ENCODE measurements around the gene TBKBP1. TPM values are rescaled to one million over a fixed set of nuclear protein-coding genes. Genes with fewer than 3 reads are reported as not detected.
A peak's percentile ranks its signal among the peaks of the same experiment; 100 is the strongest.

The TBKBP1 gene
- total RNA-seq, 1 donor from 2014 or later, result 18.3 TPM

DNA sequence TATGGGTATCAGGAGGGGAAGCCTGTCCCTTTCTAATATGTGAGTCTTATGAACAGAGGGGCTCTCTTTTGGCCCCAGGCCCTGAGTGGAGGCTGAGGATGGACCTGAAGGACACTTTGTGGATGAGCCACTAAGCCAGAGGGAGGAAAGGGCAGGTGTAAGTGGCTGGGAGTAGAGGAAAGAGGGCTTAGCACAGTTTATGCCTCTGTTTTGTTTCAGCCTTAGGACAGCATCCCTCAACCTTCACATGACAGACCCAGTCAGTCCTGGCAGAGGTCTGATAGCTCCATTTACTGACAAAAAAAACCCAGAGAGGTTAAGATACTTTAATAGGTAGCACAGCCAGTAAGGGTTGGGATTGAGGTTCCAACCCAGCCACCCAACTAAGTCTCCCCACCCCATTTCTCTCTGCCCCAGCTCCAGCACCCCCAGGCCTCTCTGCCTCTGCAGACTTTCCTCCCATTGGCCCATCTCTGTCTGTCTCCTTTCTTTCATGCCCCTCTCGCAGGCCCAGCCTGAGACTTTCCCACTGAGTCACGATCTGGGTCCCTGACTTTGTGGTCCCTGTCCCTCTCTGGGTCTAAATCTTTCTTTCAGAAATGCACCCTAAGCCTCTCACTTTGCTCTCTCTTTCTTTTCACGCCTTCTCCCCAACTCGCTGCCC, 34.4 kb downstream of the TBKBP1 start:
- intact Hi-C loops (cut with DNase I), result no loop called here
- TF ChIP-seq, protein P1, sequence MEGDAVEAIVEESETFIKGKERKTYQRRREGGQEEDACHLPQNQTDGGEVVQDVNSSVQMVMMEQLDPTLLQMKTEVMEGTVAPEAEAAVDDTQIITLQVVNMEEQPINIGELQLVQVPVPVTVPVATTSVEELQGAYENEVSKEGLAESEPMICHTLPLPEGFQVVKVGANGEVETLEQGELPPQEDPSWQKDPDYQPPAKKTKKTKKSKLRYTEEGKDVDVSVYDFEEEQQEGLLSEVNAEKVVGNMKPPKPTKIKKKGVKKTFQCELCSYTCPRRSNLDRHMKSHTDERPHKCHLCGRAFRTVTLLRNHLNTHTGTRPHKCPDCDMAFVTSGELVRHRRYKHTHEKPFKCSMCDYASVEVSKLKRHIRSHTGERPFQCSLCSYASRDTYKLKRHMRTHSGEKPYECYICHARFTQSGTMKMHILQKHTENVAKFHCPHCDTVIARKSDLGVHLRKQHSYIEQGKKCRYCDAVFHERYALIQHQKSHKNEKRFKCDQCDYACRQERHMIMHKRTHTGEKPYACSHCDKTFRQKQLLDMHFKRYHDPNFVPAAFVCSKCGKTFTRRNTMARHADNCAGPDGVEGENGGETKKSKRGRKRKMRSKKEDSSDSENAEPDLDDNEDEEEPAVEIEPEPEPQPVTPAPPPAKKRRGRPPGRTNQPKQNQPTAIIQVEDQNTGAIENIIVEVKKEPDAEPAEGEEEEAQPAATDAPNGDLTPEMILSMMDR (IDR thresholded peaks at IDR 0.05), result no peak
- H3K27ac ChIP-seq, result no peak overlapping the region
- H3K4me3 ChIP-seq, result no peak overlapping the region
- H3K9me3 ChIP-seq, result no peaks in the 10 kb centered on the region
- no peaks in the 10 kb centered on the region for H3K36me3 ChIP-seq
- no peak for DNase-seq (ENCODE audit: low spot score in 2 of 2)
- peaks cover 14% of the 10 kb centered on the region for H3K27me3 ChIP-seq
- H3K4me1 ChIP-seq, result no peaks in the 10 kb centered on the region

DNA sequence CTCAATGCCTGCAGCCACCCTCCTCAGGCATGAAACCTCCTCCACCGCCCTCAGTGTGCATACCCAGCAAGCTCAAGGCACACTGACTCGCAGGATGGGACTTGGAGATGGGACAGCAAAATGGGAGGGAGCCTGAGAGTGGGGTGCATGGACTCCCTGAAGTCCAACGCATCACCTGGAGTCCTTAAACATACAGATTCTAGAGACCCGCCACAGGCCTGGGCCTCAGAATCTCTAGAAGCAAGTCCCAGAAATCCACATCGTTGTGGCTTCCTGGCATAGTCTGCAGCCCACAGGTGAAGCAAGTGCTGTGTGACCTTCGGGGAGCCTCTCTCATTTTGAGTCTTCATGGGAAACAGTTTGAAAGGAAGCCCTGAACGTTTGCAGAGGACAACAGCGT, 35.5 kb downstream of the TBKBP1 start:
- H3K4me1 ChIP-seq, result no peaks in the 10 kb centered on the region
- intact Hi-C loops (cut with DNase I), result no loop called here
- H3K27me3 ChIP-seq, result peaks cover 21% of the 10 kb centered on the region
- no peak overlapping the region for H3K4me3 ChIP-seq
- no peaks in the 10 kb centered on the region for H3K36me3 ChIP-seq
- DNase-seq (ENCODE audit: low spot score in 2 of 2), result no peak
- H3K9me3 ChIP-seq, result no peaks in the 10 kb centered on the region
- H3K27ac ChIP-seq, result no peak overlapping the region
- TF ChIP-seq, protein P1 (IDR thresholded peaks at IDR 0.05), result no peak

DNA sequence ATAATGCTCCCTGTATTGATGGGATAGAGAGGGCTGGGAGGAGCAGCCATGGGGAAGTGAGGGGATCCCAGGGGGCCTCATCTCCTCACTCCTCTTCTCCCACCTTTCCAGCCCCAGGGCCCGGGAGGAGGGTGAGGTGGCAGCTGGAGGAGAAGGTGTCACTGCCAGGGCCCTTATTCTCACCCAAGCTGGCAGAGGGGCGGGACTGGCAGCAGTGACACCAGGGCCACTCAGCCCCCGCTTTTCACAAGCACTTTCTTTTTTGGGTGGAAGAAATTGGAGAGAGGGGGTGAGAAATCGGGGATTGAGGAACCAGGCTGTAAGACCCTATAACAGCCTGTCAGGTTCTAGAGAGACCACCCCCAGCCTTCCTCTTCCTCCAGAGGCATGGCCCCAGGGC, 36.7 kb downstream of the TBKBP1 start:
- Histone ChIP-seq H3K9me3 (no peaks in the 10 kb centered on the region), H3K4me1 (no peaks in the 10 kb centered on the region), H3K36me3 (no peaks in the 10 kb centered on the region), H3K27me3 (peaks cover 20% of the 10 kb centered on the region), H3K4me3 (no peak overlapping the region), H3K27ac (no peak overlapping the region)
- TF ChIP-seq, protein P1 (IDR thresholded peaks at IDR 0.05), result no peak
- no peak for DNase-seq (ENCODE audit: low spot score in 2 of 2)
- intact Hi-C loops (cut with DNase I), result no loop called here

DNA sequence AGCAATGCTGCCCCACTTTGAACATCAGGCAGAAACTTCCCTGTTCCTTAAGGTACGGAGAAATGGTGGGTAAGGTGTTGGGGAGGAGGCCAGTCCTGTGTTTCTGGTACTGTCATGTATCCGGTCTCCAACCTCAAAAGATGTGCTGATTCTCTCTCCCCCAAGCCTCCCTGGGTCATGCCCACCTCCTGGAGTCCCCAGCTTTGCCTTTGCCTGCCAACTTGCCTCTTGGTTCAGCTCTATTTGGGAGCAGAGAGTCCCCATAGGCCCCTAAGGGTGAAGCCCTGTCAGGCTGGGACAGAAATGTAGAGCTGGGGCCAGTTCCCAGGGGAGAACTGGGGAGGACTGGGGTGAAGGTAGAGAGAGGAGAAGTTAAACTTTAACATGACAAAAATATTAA, 37.4 kb downstream of the TBKBP1 start:
- intact Hi-C loops (cut with DNase I), result no loop called here
- Histone ChIP-seq H3K4me3 (no peak overlapping the region), H3K9me3 (no peaks in the 10 kb centered on the region), H3K27me3 (peaks cover 18% of the 10 kb centered on the region), H3K4me1 (no peaks in the 10 kb centered on the region), H3K27ac (no peak overlapping the region), H3K36me3 (no peaks in the 10 kb centered on the region)
- TF ChIP-seq, protein P1 (IDR thresholded peaks at IDR 0.05), result no peak
- DNase-seq (ENCODE audit: low spot score in 2 of 2), result no peak

DNA sequence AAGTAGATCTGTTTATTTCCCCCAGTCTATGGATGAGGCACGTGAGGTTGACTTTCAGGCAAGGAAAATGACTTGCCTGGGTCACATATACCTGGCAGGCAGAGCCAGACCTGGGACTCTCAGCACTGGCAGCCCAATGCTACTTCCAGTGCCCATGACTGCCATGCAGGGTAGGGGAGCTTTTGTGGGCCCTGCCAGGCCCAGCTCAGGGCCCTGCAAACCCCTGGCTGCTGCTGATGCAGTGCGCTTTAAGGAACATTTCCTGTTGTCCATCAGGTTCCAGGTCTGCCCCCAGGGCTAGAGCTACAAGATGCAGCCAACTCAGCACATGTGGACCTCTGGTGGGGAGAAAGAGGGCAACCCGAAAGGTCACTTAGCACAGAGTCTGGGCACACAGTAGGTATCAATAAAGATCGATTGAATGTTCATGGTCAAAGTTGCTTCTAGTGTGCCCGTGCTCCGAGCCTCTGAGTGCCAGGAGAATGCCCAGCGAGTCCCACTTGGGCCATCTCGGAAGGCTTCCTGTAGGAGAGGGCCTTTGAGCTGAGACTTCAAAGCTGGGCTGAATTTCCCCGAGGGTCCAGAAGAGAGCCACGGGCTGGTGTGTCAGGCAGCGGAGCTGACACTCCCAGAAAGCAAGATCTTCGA, 38.6 kb downstream of the TBKBP1 start:
- H3K4me3 ChIP-seq, result peak overlapping the region; percentile 20 to 63
- intact Hi-C loops (cut with DNase I), result no loop called here
- H3K4me1 ChIP-seq, result no peaks in the 10 kb centered on the region
- TF ChIP-seq, protein P1 (IDR thresholded peaks at IDR 0.05), result no peak
- H3K27ac ChIP-seq, result no peak overlapping the region
- H3K36me3 ChIP-seq, result no peaks in the 10 kb centered on the region
- DNase-seq (ENCODE audit: low spot score in 2 of 2), result no peak
- peaks cover 18% of the 10 kb centered on the region for H3K27me3 ChIP-seq
- no peaks in the 10 kb centered on the region for H3K9me3 ChIP-seq

All from ascending aorta (tissue), 2 donors.